Middle frontal gyrus (tissue), 1 donor: Measurements from ENCODE around the gene RPL41.
"Not testable (repeated sequence)": the region's sequence is repeated elsewhere in the genome, so short reads cannot be mapped to it uniquely, and the experiment has no call there.

Experiments
- DNase-seq: peaks from one replicate; pipeline ENCODE4 v3.0.0-alpha.2; 2015; ENCODE audit warnings: low spot score; ENCODE audit errors: extremely low spot score

The RPL41 gene

DNA sequence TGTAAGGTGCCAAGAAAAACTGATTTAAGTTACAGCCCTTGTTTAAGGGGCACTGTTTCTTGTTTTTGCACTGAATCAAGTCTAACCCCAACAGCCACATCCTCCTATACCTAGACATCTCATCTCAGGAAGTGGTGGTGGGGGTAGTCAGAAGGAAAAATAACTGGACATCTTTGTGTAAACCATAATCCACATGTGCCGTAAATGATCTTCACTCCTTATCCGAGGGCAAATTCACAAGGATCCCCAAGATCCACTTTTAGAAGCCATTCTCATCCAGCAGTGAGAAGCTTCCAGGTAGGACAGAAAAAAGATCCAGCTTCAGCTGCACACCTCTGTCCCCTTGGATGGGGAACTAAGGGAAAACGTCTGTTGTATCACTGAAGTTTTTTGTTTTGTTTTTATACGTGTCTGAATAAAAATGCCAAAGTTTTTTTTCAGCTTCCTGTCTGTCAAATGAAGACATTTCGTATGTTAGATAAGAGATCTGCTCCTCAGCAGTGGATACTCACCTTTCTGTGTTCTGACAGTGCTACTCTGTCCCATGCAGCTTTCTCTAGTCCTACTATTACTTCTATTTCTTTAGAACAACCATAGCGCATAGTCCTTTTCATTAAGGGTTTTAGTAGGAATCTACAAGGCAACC lies 13.2 kb upstream of the RPL41 start:
- DNase-seq, result no peak

DNA sequence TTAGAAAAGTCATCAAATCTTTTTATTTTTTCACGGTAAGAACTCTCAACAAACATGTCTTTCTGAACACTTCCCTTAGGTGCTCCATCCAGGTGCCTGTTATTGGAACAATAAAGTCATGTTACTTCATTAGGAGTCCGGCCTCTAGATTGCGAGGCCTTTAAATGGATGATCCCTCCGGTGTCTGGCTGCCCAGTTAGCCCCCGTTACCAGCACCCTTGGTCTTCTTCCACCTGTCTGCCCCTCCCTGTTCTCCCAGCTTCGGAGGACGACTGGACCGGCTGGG lies 12.7 kb upstream of the RPL41 start:
- no peak for DNase-seq

DNA sequence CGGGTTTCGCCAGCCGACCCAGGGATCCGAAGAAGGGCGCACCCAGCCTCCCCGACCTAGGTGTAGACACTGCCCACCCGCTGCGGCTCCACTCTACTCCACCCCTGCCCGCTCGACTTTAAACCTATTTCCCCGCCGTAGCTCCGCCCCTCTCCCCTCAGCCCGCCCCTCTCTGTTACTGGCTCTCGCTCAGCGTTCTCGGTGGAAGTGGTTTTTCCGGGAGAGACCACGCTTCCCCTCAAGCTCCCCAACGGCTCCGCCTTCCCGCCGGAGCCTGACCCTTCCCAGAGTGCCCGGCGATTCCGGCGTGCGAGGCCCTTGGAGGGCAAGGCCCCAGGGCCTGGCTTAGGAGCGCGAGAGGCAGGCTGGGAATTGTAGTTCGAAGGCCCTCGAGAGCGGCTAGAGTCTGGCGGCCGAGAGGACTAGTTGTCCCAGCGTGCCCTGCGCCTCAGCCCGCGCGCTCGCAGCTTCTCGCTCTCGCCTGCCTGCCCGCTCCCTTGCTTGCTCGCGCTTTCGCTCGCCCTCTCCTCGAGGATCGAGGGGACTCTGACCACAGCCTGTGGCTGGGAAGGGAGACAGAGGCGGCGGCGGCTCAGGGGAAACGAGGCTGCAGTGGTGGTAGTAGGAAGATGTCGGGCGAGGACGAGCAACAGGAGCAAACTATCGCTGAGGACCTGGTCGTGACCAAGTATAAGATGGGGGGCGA lies 12.2 kb upstream of the RPL41 start, which contains the start of gene PA2G4:
TSS of gene PA2G4 (plus strand) at position 451 of the 706 bp plus-strand sequence. CDS start at position 630, 179 bp downstream.
- peak; percentile 98 for DNase-seq

DNA sequence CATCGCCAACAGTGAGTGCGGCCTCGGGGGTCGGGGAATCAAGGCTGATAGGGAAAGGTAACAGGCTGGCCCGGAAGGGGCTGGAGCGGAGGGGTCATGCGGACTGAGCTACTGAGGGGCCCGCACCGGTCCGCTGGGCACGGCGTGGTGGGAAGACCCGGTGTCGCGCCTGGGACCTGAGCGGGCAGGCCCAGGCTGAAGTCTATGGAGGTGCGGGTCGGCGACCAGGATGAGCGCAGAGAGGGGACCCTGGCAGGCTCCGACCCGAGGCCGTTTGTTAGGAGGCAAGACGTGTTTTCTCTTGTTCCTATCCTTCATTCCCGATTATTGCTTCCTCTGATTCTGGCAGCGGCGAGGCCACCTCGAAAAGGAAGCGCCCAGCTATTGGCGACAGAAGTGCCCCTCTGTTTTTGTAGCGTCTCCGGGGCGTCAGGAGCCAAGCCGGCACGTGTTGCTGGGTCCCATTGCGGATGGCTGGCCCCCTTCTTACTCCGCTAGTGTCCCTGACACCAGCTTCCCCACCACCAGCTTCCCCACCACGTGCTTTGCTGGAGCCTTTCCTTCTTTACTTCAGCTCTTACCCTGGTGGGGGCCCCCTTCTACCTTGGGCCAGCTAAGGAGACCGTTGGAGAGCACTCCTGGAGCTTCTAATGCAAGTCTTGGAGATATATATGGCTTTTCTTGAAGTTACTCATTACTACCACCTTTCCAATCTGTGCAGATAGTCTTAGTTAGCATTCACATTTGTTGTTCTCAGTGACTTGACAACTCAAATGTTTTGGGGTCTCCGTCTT lies 11.4 kb upstream of the RPL41 start:
- DNase-seq, result no peak

DNA sequence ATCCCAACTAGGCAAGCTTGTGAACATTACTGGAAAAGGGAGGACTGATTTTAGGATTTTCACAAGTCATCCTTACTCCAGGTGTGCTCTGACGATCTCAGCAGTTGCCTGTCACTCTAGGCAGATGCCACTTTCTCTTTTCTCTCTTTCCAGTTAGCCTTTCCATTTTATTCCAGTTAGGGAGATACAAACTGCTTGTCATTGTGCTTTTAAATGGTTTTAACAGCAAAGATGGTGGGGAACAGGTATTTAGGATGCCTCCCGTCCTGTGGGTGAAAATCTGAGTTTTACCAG lies 10.9 kb upstream of the RPL41 start:
- no peak for DNase-seq

GRCh38 chr12:56107242-56107641 lies 9.2 kb upstream of the RPL41 start:
- no peak for DNase-seq

DNA sequence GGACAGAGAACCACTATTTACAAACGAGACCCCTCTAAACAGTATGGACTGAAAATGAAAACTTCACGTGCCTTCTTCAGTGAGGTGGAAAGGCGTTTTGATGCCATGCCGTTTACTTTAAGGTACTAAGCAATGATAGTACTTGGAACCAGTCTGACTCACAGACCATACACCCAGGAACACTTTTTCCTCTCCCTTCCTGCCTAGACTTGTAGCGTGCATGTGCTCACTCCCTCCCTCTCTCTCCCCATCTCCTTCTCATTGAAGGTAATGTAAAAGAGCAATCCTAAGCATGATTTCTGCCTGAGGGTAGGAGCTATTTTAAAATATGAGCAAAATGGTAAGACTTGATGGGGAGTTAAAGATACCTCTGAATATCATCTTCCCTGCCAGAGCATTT lies 5.9 kb upstream of the RPL41 start:
- no peak for DNase-seq

DNA sequence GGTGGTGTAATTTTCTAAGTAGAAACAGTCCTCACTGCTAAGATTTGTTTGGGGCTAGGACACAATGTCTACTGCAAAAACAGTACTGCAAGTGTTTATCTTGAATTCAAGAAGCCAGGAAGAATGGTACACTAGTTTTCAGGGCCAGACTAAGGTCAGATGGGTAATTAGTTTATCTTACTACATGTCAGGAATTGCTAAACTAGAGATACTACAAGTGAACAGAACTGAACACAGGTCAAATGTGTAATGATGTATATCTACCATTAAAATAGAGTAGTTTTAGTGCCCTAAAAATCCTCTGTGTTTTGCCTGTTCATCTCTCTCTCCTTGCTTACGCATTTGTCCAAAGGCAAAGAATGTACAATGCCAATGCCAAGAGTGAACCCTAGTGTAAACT lies 2.3 kb upstream of the RPL41 start:
- no peak for DNase-seq

- no peak for DNase-seq
Measured at GRCh38 chr12:56115329-56115728, 1.1 kb upstream of the RPL41 start.

DNA sequence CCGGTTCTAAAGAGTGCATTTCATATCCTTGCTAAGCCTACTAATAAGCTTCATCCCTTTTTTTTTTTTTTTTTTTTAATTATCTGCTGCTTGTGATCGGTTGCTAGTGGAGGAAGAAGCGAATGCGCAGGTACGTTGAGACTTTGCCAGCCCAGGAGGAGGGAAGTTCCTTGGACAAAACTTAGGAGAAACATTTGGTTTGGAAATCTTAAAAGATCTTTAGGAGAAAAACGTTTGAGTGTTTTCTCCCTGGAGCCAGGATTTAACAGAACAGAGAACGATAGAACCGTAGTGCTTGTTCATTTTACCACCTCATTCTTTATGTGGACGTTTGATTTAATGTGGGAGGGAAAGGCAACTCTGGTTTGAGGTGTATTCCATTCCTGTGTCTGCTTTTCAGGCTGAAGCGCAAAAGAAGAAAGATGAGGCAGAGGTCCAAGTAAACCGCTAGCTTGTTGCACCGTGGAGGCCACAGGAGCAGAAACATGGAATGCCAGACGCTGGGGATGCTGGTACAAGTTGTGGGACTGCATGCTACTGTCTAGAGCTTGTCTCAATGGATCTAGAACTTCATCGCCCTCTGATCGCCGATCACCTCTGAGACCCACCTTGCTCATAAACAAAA lies 761 bp downstream of the RPL41 start:
- not testable (repeated sequence) for DNase-seq

GRCh38 chr12:56117778-56118687 lies 1.6 kb downstream of the RPL41 start, which contains the start of gene ZC3H10:
TSS of gene ZC3H10 (plus strand) at chr12:56118266. CDS start at chr12:56120563, 2,297 bp downstream.
- DNase-seq, result peak; percentile 97

DNA sequence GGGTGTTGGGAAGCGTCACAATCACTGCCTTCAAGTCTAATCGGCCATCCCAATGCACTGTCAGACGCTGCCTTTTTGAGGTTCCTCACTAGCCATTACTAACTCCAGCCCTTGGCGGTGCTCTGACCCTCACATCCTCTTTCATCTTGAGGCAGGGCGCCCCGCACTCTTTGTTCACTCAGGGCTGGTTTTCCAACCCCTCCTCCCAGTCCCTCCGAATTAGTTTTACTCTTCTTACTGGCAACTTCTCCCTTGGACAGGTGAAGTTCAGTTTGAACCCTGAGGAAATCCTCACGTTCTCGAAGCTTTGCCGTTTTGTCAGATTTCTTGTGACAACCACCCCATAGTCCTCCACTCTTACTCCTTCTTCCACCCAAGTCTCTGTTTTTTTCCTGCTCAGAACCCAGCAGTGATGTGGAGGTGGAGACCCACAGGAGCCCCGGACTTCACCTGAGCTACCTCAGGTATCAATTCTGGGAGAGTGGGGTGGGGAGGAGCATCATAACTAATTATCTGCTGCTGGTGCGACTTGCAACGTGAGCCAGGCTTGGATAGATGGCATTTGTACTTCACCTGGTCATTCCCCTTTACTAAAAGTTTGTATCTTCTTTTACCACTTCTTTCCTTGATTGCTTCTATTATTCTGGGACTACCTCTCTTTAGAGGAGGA lies 2.4 kb downstream of the RPL41 start:
- DNase-seq, result no peak

DNA sequence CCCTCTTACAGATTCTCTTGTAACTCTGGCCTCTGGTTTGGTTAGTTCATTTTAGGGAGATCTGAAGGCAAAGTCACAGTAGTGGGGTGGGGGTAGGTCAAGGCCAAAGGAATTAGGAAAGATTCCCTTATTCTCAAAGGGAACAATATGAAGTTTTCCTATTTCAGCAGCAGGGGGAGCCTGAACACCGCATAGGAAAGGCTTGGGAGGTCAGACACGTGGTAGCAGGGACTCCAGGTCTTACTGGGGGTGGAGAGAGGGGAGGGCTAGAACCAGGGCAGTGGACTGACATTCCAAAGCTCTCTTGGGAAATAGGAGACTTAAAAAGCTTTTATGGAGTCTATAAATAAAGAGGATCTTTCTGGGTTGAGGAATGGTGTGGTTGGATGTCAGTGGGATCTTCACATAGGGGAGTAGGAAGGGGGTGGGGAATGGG lies 2.9 kb downstream of the RPL41 start:
- peak; percentile 43 for DNase-seq

- no peak for DNase-seq
Measured at GRCh38 chr12:56120158-56120846, 3.9 kb downstream of the RPL41 start.

DNA sequence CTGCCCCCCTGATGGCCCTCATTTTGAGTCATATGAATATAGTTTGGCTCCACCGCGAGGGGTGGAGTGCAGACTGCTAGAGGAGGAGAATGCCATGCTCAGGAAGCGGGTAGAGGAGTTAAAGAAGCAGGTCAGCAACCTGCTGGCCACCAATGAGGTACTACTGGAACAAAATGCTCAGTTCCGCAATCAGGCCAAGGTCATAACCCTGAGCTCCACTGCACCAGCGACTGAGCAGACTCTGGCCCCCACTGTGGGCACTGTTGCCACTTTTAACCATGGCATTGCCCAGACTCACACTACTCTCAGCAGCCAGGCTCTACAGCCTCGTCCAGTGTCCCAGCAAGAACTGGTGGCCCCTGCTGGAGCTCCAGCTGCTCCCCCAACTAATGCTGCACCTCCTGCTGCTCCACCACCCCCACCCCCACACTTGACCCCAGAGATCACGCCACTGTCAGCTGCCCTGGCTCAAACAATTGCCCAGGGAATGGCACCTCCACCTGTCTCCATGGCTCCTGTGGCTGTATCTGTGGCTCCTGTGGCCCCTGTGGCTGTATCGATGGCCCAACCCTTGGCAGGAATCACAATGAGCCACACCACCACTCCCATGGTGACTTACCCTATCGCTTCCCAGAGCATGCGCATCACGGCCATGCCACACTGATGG lies 4.9 kb downstream of the RPL41 start:
- no peak for DNase-seq

DNA sequence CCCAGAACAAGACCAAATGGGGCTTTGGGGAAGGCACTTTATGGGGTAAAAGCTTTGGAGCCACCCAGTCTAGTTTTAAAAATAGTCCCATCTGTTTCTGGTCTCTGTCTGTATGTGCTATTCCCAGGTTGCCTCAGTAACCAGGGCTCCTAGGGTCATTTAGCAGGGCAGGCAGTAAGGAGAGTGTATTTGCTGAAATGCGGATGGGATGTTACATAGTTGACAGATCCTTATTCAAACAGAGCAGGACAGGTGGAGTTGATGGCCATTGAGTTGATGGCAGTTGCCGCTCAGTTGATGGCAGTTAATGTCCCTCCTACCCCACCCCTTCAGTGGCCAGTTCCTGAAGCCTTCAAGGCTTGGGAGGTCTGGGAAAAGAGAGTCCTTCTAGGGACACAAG lies 6.2 kb downstream of the RPL41 start:
- DNase-seq, result no peak

DNA sequence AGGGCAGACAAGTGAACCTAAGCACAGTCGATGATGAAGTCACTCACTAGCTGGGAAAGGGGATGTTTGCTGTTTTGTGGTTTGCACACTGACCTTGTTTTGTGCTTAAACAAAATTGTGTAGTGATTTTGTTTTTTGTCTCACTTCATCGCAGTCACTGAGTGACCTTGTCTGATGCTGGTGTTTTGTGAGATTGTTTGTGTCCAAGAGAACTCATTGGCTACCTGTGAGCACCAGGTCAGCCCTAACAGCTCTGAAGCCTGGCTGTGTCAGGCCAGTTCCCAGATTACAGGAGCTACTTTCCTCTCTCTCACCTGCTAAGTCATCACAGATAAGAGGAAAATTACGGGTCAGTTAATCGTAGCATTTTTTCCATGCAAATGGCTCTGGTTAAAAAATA lies 7.7 kb downstream of the RPL41 start:
- no peak for DNase-seq

GRCh38 chr12:56126732-56127239 lies 10.4 kb downstream of the RPL41 start:
- DNase-seq, result no peak

GRCh38 chr12:56127485-56127887 lies 11.1 kb downstream of the RPL41 start:
- no peak for DNase-seq
